ENCODE results near the gene FMO2. TPM values are rescaled to one million over a fixed set of nuclear protein-coding genes. Genes with fewer than 3 reads are reported as not detected.

Gene FMO2
- 2.7 and 2.9 TPM in 2 replicates for total RNA-seq

GRCh38 chr1:171185091-171185490, at the start of gene FMO2:
FMO2 (plus strand) TSS chr1:171185300; CDS start chr1:171185714, 414 bp downstream.
- Histone ChIP-seq H2AFZ (ENCODE audit: low read length) (peak within 1 kb of the TSS; percentile 46), H3K27me3 (ENCODE audit: insufficient read depth, low read length) (no peaks in the 10 kb centered on the region), H3K4me2 (ENCODE audit: insufficient read depth, low read length) (no peak within 1 kb of the TSS), H3K79me2 (ENCODE audit: insufficient read depth, low read length) (no peaks in the 10 kb centered on the region), H3K36me3 (ENCODE audit: insufficient read depth, low read length) (no peaks in the 10 kb centered on the region), H3K4me1 (ENCODE audit: insufficient read depth, low read length) (no peaks in the 10 kb centered on the region), H4K20me1 (ENCODE audit: insufficient read depth, low read length) (no peaks in the 10 kb centered on the region), H3K4me3 (ENCODE audit: insufficient read depth, low read length) (no peak within 1 kb of the TSS), H3K9me3 (ENCODE audit: low read depth, low read length) (no peaks in the 10 kb centered on the region), H3K27ac (ENCODE audit: low read depth, low read length) (no peak within 1 kb of the TSS)
- DNase-seq (ENCODE audit: insufficient read length, low spot score, missing footprints) = no peak
- no peak for TF ChIP-seq CTCF (IDR thresholded peaks at IDR 0.05; ENCODE audit: extremely low read depth, low read depth, low read length)

- H2AFZ ChIP-seq (ENCODE audit: low read length) = no peak overlapping the region
- H3K27me3 ChIP-seq (ENCODE audit: insufficient read depth, low read length) = no peaks in the 10 kb centered on the region
- H3K36me3 ChIP-seq (ENCODE audit: insufficient read depth, low read length) = no peaks in the 10 kb centered on the region
- no peak overlapping the region for H3K27ac ChIP-seq (ENCODE audit: low read depth, low read length)
- TF ChIP-seq CTCF (IDR thresholded peaks at IDR 0.05; ENCODE audit: extremely low read depth, low read depth, low read length) = no peak
- H3K4me1 ChIP-seq (ENCODE audit: insufficient read depth, low read length) = peaks cover 20% of the 10 kb centered on the region
- H3K9me3 ChIP-seq (ENCODE audit: low read depth, low read length) = no peaks in the 10 kb centered on the region
- DNase-seq (ENCODE audit: insufficient read length, low spot score, missing footprints) = no peak
- no peak overlapping the region for H3K4me3 ChIP-seq (ENCODE audit: insufficient read depth, low read length)
- H3K4me2 ChIP-seq (ENCODE audit: insufficient read depth, low read length) = no peak overlapping the region
- H4K20me1 ChIP-seq (ENCODE audit: insufficient read depth, low read length) = no peaks in the 10 kb centered on the region
- no peaks in the 10 kb centered on the region for H3K79me2 ChIP-seq (ENCODE audit: insufficient read depth, low read length)
Measured at GRCh38 chr1:171137580-171137979, 47.5 kb upstream of the FMO2 start.

- peaks cover 23% of the 10 kb centered on the region for H3K4me1 ChIP-seq (ENCODE audit: insufficient read depth, low read length)
- no peak overlapping the region for H2AFZ ChIP-seq (ENCODE audit: low read length)
- no peak for TF ChIP-seq CTCF (IDR thresholded peaks at IDR 0.05; ENCODE audit: extremely low read depth, low read depth, low read length)
Measured at GRCh38 chr1:171138980-171139379, 46.1 kb upstream of the FMO2 start.

GRCh38 chr1:171139890-171140289, 45.2 kb upstream of the FMO2 start:
- H3K4me3 ChIP-seq (ENCODE audit: insufficient read depth, low read length) = no peak overlapping the region
- H3K36me3 ChIP-seq (ENCODE audit: insufficient read depth, low read length) = no peaks in the 10 kb centered on the region
- no peaks in the 10 kb centered on the region for H3K9me3 ChIP-seq (ENCODE audit: low read depth, low read length)
- H3K4me2 ChIP-seq (ENCODE audit: insufficient read depth, low read length) = no peak overlapping the region
- H3K27ac ChIP-seq (ENCODE audit: low read depth, low read length) = no peak overlapping the region
- DNase-seq (ENCODE audit: insufficient read length, low spot score, missing footprints) = no peak
- no peaks in the 10 kb centered on the region for H3K79me2 ChIP-seq (ENCODE audit: insufficient read depth, low read length)
- H2AFZ ChIP-seq (ENCODE audit: low read length) = no peak overlapping the region
- no peak for TF ChIP-seq CTCF (IDR thresholded peaks at IDR 0.05; ENCODE audit: extremely low read depth, low read depth, low read length)
- peaks cover 20% of the 10 kb centered on the region for H3K4me1 ChIP-seq (ENCODE audit: insufficient read depth, low read length)
- no peaks in the 10 kb centered on the region for H3K27me3 ChIP-seq (ENCODE audit: insufficient read depth, low read length)
- no peaks in the 10 kb centered on the region for H4K20me1 ChIP-seq (ENCODE audit: insufficient read depth, low read length)

More at GRCh38 chr1:171138980-171139379, 46.1 kb upstream of the FMO2 start:
- Histone ChIP-seq H3K4me2 (ENCODE audit: insufficient read depth, low read length) (no peak overlapping the region), H3K79me2 (ENCODE audit: insufficient read depth, low read length) (no peaks in the 10 kb centered on the region), H3K27ac (ENCODE audit: low read depth, low read length) (no peak overlapping the region), H3K9me3 (ENCODE audit: low read depth, low read length) (no peaks in the 10 kb centered on the region), H3K27me3 (ENCODE audit: insufficient read depth, low read length) (no peaks in the 10 kb centered on the region), H4K20me1 (ENCODE audit: insufficient read depth, low read length) (no peaks in the 10 kb centered on the region), H3K4me3 (ENCODE audit: insufficient read depth, low read length) (no peak overlapping the region), H3K36me3 (ENCODE audit: insufficient read depth, low read length) (no peaks in the 10 kb centered on the region)
- no peak for DNase-seq (ENCODE audit: insufficient read length, low spot score, missing footprints)

All from osteoblast (primary cell).